Stimulated activated CD8-positive, alpha-beta memory T cell treated with anti-CD3 and anti-CD28 coated beads, Interleukin-2, amount 100 ng/mL, for 1 hour (primary cell): ENCODE measurements around the gene TIMM8A.
"Not testable (repeated sequence)": the region's sequence is repeated elsewhere in the genome, so short reads cannot be mapped to it uniquely, and the experiment has no call there.

Source experiments
- DNase-seq, 2 donors: peaks; one replicate each; pipeline ENCODE4 v3.0.0-alpha.2; 2020; ENCODE audit warnings: low read depth in 2 of 2

The TIMM8A gene

GRCh38 chrX:101359966-101360365 lies 11.4 kb upstream of the TIMM8A start:
- no peak for DNase-seq

DNA sequence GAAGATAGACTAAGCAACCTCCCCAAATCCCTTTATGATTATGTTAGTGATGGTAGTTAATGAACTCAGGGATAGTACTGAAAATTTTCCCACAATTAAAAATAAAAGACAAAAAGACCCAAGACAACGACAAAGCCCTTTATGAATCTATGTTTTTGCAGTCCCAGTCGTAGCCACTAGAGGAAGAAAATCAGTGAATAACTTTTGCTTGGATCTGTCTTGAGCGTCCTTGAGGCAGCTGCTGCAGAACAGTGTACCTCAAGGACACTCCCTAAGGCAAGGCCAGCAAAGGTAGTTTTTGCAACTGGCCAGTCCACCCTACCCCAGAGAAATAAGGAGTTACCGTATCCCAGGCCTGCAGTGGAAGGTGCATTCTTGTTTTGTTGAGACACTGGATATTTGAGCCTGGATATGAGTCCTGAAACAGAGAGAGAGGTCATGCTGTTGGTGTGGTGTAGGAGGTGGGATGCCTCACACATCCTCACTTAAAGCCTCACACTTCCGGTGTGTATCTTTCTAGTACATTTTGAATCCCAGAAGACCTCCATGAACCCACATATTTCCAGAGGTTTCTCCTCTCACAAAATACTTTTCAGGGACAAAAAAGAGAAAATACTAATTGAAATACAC lies 8.7 kb upstream of the TIMM8A start:
- DNase-seq, result no peak

DNA sequence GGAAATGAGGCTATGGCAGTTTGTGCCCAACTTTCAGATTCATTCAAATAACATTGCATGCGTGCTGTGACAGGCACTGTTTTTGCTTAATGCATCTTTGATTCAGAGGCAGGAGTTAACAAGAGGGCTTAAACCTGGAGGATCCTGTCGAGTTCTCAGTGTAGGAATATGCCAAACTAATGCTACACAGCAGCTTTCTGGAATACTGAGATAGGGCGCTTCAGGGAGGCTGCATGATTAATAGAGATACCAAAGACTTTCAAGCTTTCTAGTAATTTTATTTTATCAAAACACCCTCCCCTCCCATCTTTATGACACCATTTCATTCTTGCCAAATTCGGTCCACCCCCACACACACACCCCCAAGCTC lies 636 bp upstream of the TIMM8A start:
- DNase-seq, result no peak

DNA sequence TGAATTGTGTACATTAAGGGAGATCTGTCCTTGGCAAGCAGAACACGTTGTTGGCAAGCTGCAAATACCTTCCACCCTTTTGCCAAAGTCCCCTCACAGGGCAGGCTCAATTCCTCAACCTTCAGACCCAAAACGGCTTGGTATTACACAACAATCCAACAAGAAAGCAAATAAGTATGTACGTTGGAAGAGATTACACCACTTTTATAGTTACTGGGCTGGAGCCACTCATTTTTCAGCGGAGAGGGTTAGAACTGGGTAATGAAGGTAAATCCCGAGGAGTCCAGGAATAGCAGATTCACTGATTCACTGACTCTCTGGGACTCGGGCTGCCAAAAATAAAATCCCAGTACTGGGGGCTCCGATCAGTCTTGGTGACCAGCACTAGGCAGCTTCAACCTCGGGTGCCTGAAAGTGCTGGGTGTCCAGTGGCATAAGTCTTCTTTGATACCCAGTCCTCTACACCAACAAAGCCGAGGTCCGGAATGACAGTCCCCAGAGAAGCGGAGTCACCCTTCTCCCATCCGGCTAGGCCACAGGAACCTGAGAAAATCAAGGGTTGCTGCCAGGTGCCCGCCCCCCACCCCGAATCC lies 587 bp downstream of the TIMM8A start:
- no peak for DNase-seq

DNA sequence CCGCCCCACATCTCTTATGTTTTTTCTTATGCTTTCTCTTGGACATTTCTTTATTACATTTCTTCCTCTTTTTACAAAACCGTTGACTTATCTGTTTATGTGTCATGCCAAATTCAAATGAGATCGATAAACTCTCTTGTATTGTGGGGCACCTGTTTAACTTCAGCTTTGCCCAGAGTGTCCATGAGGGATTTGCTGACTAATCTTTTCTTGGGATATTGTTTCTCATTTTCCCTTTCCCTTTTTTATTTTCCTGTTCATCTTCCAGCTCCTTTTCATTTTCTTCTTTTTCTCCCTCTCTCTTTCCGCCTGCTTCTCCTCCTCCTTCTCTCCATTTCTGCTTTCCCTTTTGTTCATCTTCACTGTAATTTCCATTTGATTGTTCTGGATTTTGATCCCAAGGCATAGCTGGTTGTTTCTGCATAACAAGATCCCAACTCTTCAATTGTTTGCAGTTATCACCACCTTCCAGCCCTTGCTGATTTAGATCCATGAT lies 10.7 kb downstream of the TIMM8A start:
- DNase-seq, result no peak

GRCh38 chrX:101334310-101334709 lies 14.2 kb downstream of the TIMM8A start:
- DNase-seq, result not testable (repeated sequence)

GRCh38 chrX:101326600-101326999 lies 21.9 kb downstream of the TIMM8A start:
- DNase-seq, result not testable (repeated sequence)

- no peak for DNase-seq
Observed at GRCh38 chrX:101303790-101304189, 44.8 kb downstream of the TIMM8A start.
